GM23248 (cell line): ENCODE data around the gene AP3S1.

ENCODE experiments used
- EZH2 ChIP-seq: fragments of 200-600 bp; sonication (generic); IDR thresholded peaks from 2 replicates; pipeline ENCODE4 v1.6.1; 2018; ENCODE audit warnings: antibody characterized with exemption, mild to moderate bottlenecking; ENCODE audit not compliant: insufficient read depth, poor library complexity, severe bottlenecking
- EZH2phosphoT487 ChIP-seq: fragments of 200-600 bp; sonication (generic); IDR thresholded peaks from 2 replicates; pipeline ENCODE4 v1.6.1; 2018; ENCODE audit warnings: antibody characterized with exemption, moderate library complexity, mild to moderate bottlenecking, low read depth; ENCODE audit not compliant: insufficient read depth

- no peak for TF ChIP-seq EZH2phosphoT487
- TF ChIP-seq EZH2 = no peak
Observed at GRCh38 chr5:115825948-115826347, 15.8 kb upstream of the AP3S1 start.
